GM12878 (cell line): ENCODE results near the gene HSPB1. TPM values are rescaled to one million over a fixed set of nuclear protein-coding genes. Genes with fewer than 3 reads are reported as not detected.
A peak's percentile ranks its signal among the peaks of the same experiment; 100 is the strongest.

Experiments used
- ATAC-seq: fragments of 200-7000 bp; cut with Tn5 transposase; 3 replicates; pipeline ENCODE4 v1.9.1; 2020; ENCODE audit warnings: mild to moderate bottlenecking, moderate library complexity
- BruUV-seq: library from RNA; stranded (reverse); fragments of 400-500 nt; replicated peaks from 2 replicates; lab custom pipeline; 2021; lab: Mats Ljungman, UMichigan
- CTCF ChIA-PET: fragments of 300-600 bp; sonication (Branson Sonifier 250); formaldehyde crosslinking; extraction: SDS; loops from one replicate; lab custom pipeline; 2021; ENCODE audit warnings: inconsistent platforms; lab: Yijun Ruan, JAX
- POLR2A ChIA-PET: fragments of 350-600 bp; formaldehyde crosslinking; extraction: SDS; loops from one replicate; lab custom pipeline; 2021; ENCODE audit warnings: inconsistent platforms; lab: Charles Lee
- RAD21 ChIA-PET: fragments of 300-600 bp; sonication (Branson Sonifier 250); formaldehyde crosslinking; loops from one replicate; lab custom pipeline; 2023; ENCODE audit warnings: antibody characterized with exemption; ENCODE audit not compliant: unreplicated experiment; lab: Charles Lee
- SMC1A ChIA-PET: fragments of 300-600 bp; sonication (Branson Sonifier 250); formaldehyde crosslinking; loops from one replicate; lab custom pipeline; 2023; ENCODE audit not compliant: unreplicated experiment, uncharacterized antibody; lab: Charles Lee
- DNase-seq: peaks from one replicate; pipeline ENCODE4 v3.0.0-alpha.2; 2011; ENCODE audit warnings: low read depth, low spot score
- FAIRE-seq: peaks from 3 replicates; lab custom pipeline; 2011; peaks lifted over from hg19 to GRCh38; lab: Jason Lieb, UNC
- H2AFZ ChIP-seq: 2 replicates; pipeline ENCODE4 v1.6.0; 2011; ENCODE audit warnings: low read depth, low read length, control low read depth; ENCODE audit not compliant: control insufficient read depth
- H3K27ac ChIP-seq: 2 replicates; pipeline ENCODE4 v1.5.1; 2011; ENCODE audit warnings: control low read depth; ENCODE audit not compliant: control insufficient read depth, insufficient read depth
- H3K27me3 ChIP-seq, 2 experiments: replicated peaks in 1 of 2; 2 replicates each; pipeline versions ENCODE4 v1.6.0 to v1.6.1; 2011; ENCODE audit warnings: low read length in 1 of 2; ENCODE audit not compliant: control insufficient read depth in 2 of 2, insufficient read depth in 2 of 2
- H3K36me3 ChIP-seq, 2 experiments: 2 replicates each; pipeline ENCODE4 v1.5.1; 2011; ENCODE audit warnings: low read length in 1 of 2; ENCODE audit not compliant: control insufficient read depth in 2 of 2, insufficient read depth in 2 of 2
- H3K4me1 ChIP-seq: 2 replicates; pipeline ENCODE4 v1.6.1; 2011; ENCODE audit warnings: mild to moderate bottlenecking, low read length, moderate library complexity, mixed read lengths; ENCODE audit not compliant: control insufficient read depth, insufficient read depth
- H3K4me2 ChIP-seq: 2 replicates; pipeline ENCODE4 v1.6.0; 2011; ENCODE audit warnings: control low read depth; ENCODE audit not compliant: control insufficient read depth, insufficient read depth
- H3K4me3 ChIP-seq: fragments of 200-600 bp; sonication (generic); 2 replicates; pipeline ENCODE4 v1.5.1; 2016
- H3K79me2 ChIP-seq: 2 replicates; pipeline ENCODE4 v1.6.0; 2011; ENCODE audit warnings: low read length; ENCODE audit not compliant: control insufficient read depth, insufficient read depth
- H3K9ac ChIP-seq: 2 replicates; pipeline ENCODE4 v1.8.0; 2011; ENCODE audit warnings: low read length, control low read depth, mixed read lengths; ENCODE audit not compliant: control insufficient read depth, insufficient read depth
- H3K9me3 ChIP-seq: replicated peaks from 3 replicates; pipeline ENCODE4 v1.5.1; 2011; ENCODE audit warnings: mild to moderate bottlenecking, low read length; ENCODE audit not compliant: control insufficient read depth, insufficient read depth
- H4K20me1 ChIP-seq: 2 replicates; pipeline ENCODE4 v1.6.0; 2011; ENCODE audit not compliant: control insufficient read depth, insufficient read depth
- CEBPB ChIP-seq, 2 experiments: fragments of 150-350 bp in 1 of 2; IDR thresholded peaks; 2 replicates each; pipeline ENCODE4 v1.6.1; 2012 to 2014; ENCODE audit warnings: low read depth in 2 of 2, low read length in 2 of 2, borderline replicate concordance in 1 of 2, inconsistent platforms in 1 of 2
- CHD2 ChIP-seq: IDR thresholded peaks from 2 replicates; pipeline ENCODE4 v1.6.1; 2011; ENCODE audit warnings: low read depth, low read length, improper control_type of control experiment, borderline replicate concordance
- CREB1 ChIP-seq: IDR thresholded peaks from 2 replicates; pipeline ENCODE4 v1.6.1; 2012; ENCODE audit warnings: low read depth, mild to moderate bottlenecking, inconsistent platforms
- CREM ChIP-seq: IDR thresholded peaks from 2 replicates; pipeline ENCODE4 v1.6.1; 2014; ENCODE audit warnings: antibody characterized with exemption, low read depth
- E2F4 ChIP-seq: IDR thresholded peaks from 2 replicates; pipeline ENCODE4 v1.6.1; 2012; ENCODE audit warnings: low read depth, low read length, improper control_type of control experiment
- EED ChIP-seq: sonication (generic); IDR thresholded peaks from 2 replicates; pipeline ENCODE4 v1.6.1; 2016; ENCODE audit warnings: antibody characterized with exemption, low read depth
- EP300 ChIP-seq, 2 experiments: fragments of 150-350 bp in 1 of 2; IDR thresholded peaks; 2 replicates each; pipeline ENCODE4 v1.6.1; 2011 to 2012; ENCODE audit warnings: low read depth in 2 of 2, low read length in 2 of 2, borderline replicate concordance in 1 of 2, improper control_type of control experiment in 1 of 2, inconsistent platforms in 1 of 2; ENCODE audit not compliant: control insufficient read depth in 1 of 2
- FOS ChIP-seq: IDR thresholded peaks from 3 replicates; pipeline ENCODE4 v1.6.1; 2011; ENCODE audit warnings: borderline replicate concordance; ENCODE audit not compliant: insufficient read length; ENCODE audit errors: extremely low read depth
- IRF4 ChIP-seq: IDR thresholded peaks from 2 replicates; pipeline ENCODE4 v1.6.1; 2011; ENCODE audit warnings: low read depth, low read length
- MLLT1 ChIP-seq: fragments of 450-650 bp; IDR thresholded peaks from 2 replicates; pipeline ENCODE4 v1.6.1; 2016; ENCODE audit warnings: mild to moderate bottlenecking
- POLR2A ChIP-seq: IDR thresholded peaks from 2 replicates; pipeline ENCODE4 v1.6.1; 2011; ENCODE audit warnings: low read depth, mild to moderate bottlenecking, low read length
- SIN3A ChIP-seq: IDR thresholded peaks from 2 replicates; pipeline ENCODE4 v1.6.1; 2012; ENCODE audit warnings: low read depth, low read length, improper control_type of control experiment
- SKIL ChIP-seq: fragments of 450-650 bp; IDR thresholded peaks from 2 replicates; pipeline ENCODE4 v1.6.1; 2017; ENCODE audit warnings: mild to moderate bottlenecking, low read depth, inconsistent platforms; ENCODE audit not compliant: poor library complexity, severe bottlenecking
- SP1 ChIP-seq: IDR thresholded peaks from one replicate; pipeline ENCODE4 v1.6.1; 2011; ENCODE audit warnings: low read depth, low read length
- STAT1 ChIP-seq: fragments of 450-650 bp; conservative IDR thresholded peaks from 2 replicates; pipeline ENCODE4 v1.6.1; 2014; ENCODE audit warnings: antibody characterized with exemption, mild to moderate bottlenecking
- TAF1 ChIP-seq: IDR thresholded peaks from 2 replicates; pipeline ENCODE4 v1.6.1; 2011; ENCODE audit warnings: mild to moderate bottlenecking, low read depth, low read length, borderline replicate concordance
- TCF12 ChIP-seq: IDR thresholded peaks from 2 replicates; pipeline ENCODE4 v1.6.1; 2011; ENCODE audit warnings: low read depth, mild to moderate bottlenecking, low read length
- WGBS: methylation state at CpG from one replicate; pipeline ENCODE4 v1.1.6; 2016; ENCODE audit warnings: low lambda C conversion rate; ENCODE audit not compliant: insufficient replicate concordance, insufficient coverage; ENCODE audit errors: missing lambda C conversion rate; 5-methylcytosine and 5-hydroxymethylcytosine counted together
- in situ Hi-C: fragments of 300-500 bp; cut with MboI; formaldehyde crosslinking; loops from 9 replicates; pipeline ENCODE4 v1.14.3; 2018; ENCODE audit warnings: mixed read lengths
- intact Hi-C: fragments of 100-400 bp; cut with micrococcal nuclease; formaldehyde crosslinking; loops from one replicate; pipeline ENCODE4 v1.14.2; 2022; ENCODE audit not compliant: unreplicated experiment
- polyA plus RNA-seq, 11 experiments: library from polyadenylated mRNA; depleted of rRNA in 4 of 11; unstranded in 6 of 11; stranded (reverse) in 5 of 11; fragments of >200 nt; fragmentation: Nextera tagmentation in 4 of 11; fragmentation: Illumina TruSeq in 1 of 11; extraction: Ambion mirVana in 4 of 11; extraction: Trizol in 1 of 11; gene quantifications; 1 replicate in 1 of 11; 2 replicates in 10 of 11; pipeline versions ENCODE4 v1.2.1 to v1.2.3, GENCODE V29; 2011 to 2016; ENCODE audit warnings: inconsistent platforms in 2 of 11, missing spikeins in 2 of 11, low read depth in 1 of 11
- total RNA-seq, 4 experiments: library from RNA; depleted of rRNA in 3 of 4; stranded (reverse); fragments of >200 nt in 3 of 4; fragmentation: Illumina TruSeq in 1 of 4; extraction: Trizol in 1 of 4; gene quantifications; 2 replicates each; pipeline versions ENCODE4 v1.2.1 to v1.2.3, GENCODE V29; 2013 to 2021

Gene HSPB1
- total and polyA plus RNA-seq, 10 of the 15 experiments (the other 5 are each of a cell fraction or from before 2014, with no cell fraction given), result 13.7 to 297 (median 62.0) TPM

- Histone ChIP-seq H3K9ac (peak overlapping the region; percentile 88), H3K27ac (peak overlapping the region; percentile 91), H3K79me2 (peaks cover 5% of the 10 kb centered on the region), H3K4me2 (peak overlapping the region; percentile 91), H3K36me3 (peaks cover 0 to 4% of the 10 kb centered on the region in 2 experiments; a peak in 1 of 4 replicates), H3K4me1 (peaks cover 14% of the 10 kb centered on the region), H4K20me1 (peaks cover 2% of the 10 kb centered on the region; the same call in 1 of the 2 replicates), H3K4me3 (peak overlapping the region; percentile 81), H3K27me3 (no peaks in the 10 kb centered on the region), H3K9me3 (no peaks in the 10 kb centered on the region), H2AFZ (peak overlapping the region; percentile 81)
- intact Hi-C loops (loop anchor here (1.0 to 2.0 kb wide), 2 partner anchors 41 to 75 kb away; no protein-coding TSS in a partner anchor), in situ Hi-C loops (no loop called here)
- WGBS, result under 1% methylated on average over 44 of the region's 50 CpGs
- DNase-seq (peak; percentile 86), ATAC-seq (peak; percentile 95), FAIRE-seq (peak; percentile 64)
- POLR2A ChIA-PET, result interaction anchor here (0.5 to 5.4 kb wide), 12 partner anchors 9 to 270 kb away, joined by 3 to 67 read pairs (median 4); partner anchors contain the start of genes HSPB1, MDH2, STYXL1 and YWHAG
- SMC1A ChIA-PET, result interaction anchor here (1.2 to 4.9 kb wide), 8 partner anchors 9 to 139 kb away, joined by 4 to 29 read pairs (median 6); partner anchors contain the start of gene YWHAG
- RAD21 ChIA-PET, result interaction anchor here (0.9 to 9.3 kb wide), 8 partner anchors 15 to 141 kb away, joined by 3 to 86 read pairs (median 4); partner anchors contain the start of genes HSPB1 and YWHAG
- BruUV-seq, result no TSS peak
- CTCF ChIA-PET, result interaction anchor here (0.6 to 11.0 kb wide), 7 partner anchors 18 to 1244 kb away, joined by 3 to 229 read pairs (median 6); partner anchors contain the start of gene YWHAG
- TF ChIP-seq TCF12 (no peak), EED (0 out of 2 replicates have a peak, but pooled peaks have one; percentile 31), FOS (peak; percentile 82), MLLT1 (no peak), POLR2A (peak; percentile 85), CEBPB (IDR thresholded peaks at IDR 0.05; ENCODE audit: borderline replicate concordance in 1 of 2, low read depth in 2 of 2, low read length in 2 of 2) (peak in 1 of 2 experiments; percentile 92; a peak in 1 of 4 replicates), CREM (peak; percentile 46; the same call in 1 of the 2 replicates), STAT1 (0 out of 2 replicates have a peak, but pooled peaks have one; percentile 37), EP300 (IDR thresholded peaks at IDR 0.05; ENCODE audit: borderline replicate concordance in 1 of 2, control insufficient read depth in 1 of 2, low read depth in 2 of 2, low read length in 2 of 2) (peak in 1 of 2 experiments; percentile 5; a peak in 1 of 4 replicates), SP1 (peak; percentile 92), E2F4 (no peak), CREB1 (peak; percentile 28; the same call in 1 of the 2 replicates), TAF1 (peak; percentile 72; the same call in 1 of the 2 replicates), CHD2 (peak; percentile 84), SIN3A (peak; percentile 22; the same call in 1 of the 2 replicates), SKIL (no peak), IRF4 (no peak)
Observed at GRCh38 chr7:76317782-76318487, 15.5 kb downstream of the HSPB1 start.
